ENCODE results near the gene SHISAL2A.

SHISAL2A gene

GRCh38 chr1:52693843-52694242, 60.9 kb downstream of the SHISAL2A start:
- TF ChIP-seq CTCF (IDR thresholded peaks at IDR 0.05; ENCODE audit: control insufficient read depth, insufficient read depth, low read depth, low read length, missing control alignments): no peak
- DNase-seq (ENCODE audit: low read depth): no peak
- no peak overlapping the region for H3K4me3 ChIP-seq (ENCODE audit: control insufficient read depth, low read depth, low read length)

GRCh38 chr1:52695627-52696026, 62.7 kb downstream of the SHISAL2A start:
- no peak for TF ChIP-seq CTCF (IDR thresholded peaks at IDR 0.05; ENCODE audit: control insufficient read depth, insufficient read depth, low read depth, low read length, missing control alignments)
- no peak for DNase-seq (ENCODE audit: low read depth)
- no peak overlapping the region for H3K4me3 ChIP-seq (ENCODE audit: control insufficient read depth, low read depth, low read length)

- DNase-seq (ENCODE audit: low read depth): no peak
- no peak for TF ChIP-seq CTCF (IDR thresholded peaks at IDR 0.05; ENCODE audit: control insufficient read depth, insufficient read depth, low read depth, low read length, missing control alignments)
These were observed 65.1 kb downstream of the SHISAL2A start, which contains the start of gene COA7 for GRCh38 chr1:52697795-52698674. Gene COA7, minus strand, starts transcription at chr1:52698347. Its CDS starts 21 bp downstream, at chr1:52698326.

GRCh38 chr1:52702886-52703787, 70.2 kb downstream of the SHISAL2A start:
- no peak for DNase-seq (ENCODE audit: low read depth)
- H3K4me3 ChIP-seq (ENCODE audit: control insufficient read depth, low read depth, low read length): peak overlapping the region; percentile 81
- TF ChIP-seq CTCF (IDR thresholded peaks at IDR 0.05; ENCODE audit: control insufficient read depth, insufficient read depth, low read depth, low read length, missing control alignments): no peak

More at GRCh38 chr1:52697795-52698674, 65.1 kb downstream of the SHISAL2A start, which contains the start of gene COA7:
- peak within 1 kb of the TSS; percentile 85 for H3K4me3 ChIP-seq (ENCODE audit: control insufficient read depth, low read depth, low read length)

GRCh38 chr1:52706136-52706670, 73.2 kb downstream of the SHISAL2A start:
- DNase-seq (ENCODE audit: low read depth): no peak
- no peak for TF ChIP-seq CTCF (IDR thresholded peaks at IDR 0.05; ENCODE audit: control insufficient read depth, insufficient read depth, low read depth, low read length, missing control alignments)
- H3K4me3 ChIP-seq (ENCODE audit: control insufficient read depth, low read depth, low read length): no peak overlapping the region
